ENCODE results near the gene CCDC141.

Gene CCDC141

DNA sequence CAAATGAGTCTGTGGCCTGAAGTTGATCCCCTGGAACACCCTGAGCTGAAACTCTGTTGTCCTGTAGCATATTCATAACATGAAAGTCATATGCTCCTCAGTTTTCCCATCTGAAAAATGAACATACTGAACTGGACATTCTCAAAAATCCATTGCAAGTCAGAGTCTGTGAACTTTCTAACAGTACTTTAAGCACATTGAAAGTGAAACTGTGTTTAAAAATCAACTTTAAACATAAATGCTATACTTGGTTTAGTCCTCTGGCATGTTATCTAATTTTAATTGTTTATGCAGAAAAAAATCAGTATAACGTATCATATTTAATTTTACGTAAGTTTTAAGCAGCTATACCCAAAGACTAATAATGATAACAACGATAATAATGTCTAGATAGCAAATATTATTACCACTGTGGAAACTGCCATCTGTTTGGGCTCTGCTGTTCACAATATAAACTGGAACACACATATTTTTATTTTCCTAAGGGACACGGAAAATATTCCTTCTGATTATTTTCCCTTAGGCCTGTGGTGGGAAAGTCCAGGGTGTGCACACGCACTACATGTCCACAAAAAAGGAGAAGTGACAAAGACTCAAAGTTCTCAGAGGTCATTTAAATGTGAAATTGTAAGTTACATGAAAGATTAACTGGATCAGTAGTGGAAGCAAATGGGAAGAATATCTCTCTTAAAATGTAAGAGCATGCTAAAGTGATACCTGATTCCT is 186.6 kb downstream of the CCDC141 start:
- DNase-seq, result no peak

DNA sequence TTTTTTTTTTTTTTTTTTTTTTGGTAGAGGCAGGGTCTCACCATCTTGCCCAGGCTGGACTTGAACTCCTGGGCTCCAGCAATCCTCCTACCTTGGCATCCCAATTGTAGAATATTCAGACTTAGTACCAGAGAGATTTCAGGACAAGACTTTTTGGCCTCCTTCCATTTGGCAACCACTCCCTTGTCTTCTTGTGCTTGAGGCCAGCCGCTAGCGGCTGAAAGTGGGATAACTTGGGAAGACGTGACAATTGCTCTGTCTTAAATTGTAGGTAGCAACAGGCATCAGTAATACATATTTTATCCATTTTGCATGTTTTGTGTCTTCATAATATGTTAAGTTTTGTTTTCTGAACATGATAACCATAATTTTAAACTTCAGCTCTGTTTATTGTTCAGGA is 189.4 kb downstream of the CCDC141 start:
- DNase-seq, result no peak

DNA sequence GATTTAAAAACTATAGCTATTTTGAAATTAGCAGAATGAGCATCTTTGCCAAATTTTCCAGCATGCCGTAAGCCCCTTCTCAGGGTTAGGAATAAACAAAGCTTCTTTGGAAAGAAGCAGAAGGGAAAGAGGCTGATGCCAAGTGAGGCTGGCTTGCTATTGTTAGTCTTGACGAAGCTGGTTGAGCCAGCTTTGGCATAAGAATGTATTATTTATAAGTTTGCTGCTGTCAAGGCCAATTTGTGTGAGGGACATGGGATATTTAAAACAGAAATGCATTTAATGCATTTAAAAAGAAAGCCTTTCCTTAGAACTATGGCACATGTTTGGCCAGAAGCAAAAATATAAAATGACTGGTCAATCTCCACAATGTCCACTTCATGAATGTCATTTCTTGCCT is 190.2 kb downstream of the CCDC141 start:
- no peak for DNase-seq

DNA sequence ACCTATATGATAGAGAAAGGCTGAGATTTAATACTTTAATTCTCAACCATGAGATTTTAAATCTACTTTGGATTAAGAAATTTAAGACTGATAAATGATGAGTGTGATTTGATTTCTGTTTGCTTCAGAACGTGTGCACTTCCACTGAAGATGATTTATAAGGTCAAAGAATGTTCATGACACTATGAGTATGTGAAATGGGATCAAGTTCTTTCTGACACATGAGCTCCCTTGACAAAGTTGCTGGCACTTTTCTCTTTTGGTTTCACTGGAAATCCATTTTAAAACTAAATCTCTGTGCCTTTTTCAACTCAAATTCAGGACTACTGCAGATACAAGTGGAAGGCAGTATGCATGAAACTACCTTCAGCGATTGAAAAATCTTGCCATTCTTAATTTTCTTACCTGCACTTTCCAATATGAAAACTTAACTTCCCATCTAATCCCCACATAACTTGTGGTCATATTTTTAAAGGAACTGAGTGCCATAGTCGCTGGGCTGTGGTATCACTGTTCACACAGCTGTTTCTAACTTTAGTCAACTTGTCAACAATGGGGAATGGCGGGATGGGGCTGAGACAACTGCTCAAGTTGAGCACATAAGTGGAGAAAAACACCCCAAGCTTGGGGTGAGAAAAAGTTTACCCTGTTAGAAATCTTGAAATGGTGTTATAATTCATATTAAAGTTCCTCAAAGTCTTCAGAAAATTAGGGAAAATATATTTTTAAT is 190.9 kb downstream of the CCDC141 start:
- no peak for DNase-seq

DNA sequence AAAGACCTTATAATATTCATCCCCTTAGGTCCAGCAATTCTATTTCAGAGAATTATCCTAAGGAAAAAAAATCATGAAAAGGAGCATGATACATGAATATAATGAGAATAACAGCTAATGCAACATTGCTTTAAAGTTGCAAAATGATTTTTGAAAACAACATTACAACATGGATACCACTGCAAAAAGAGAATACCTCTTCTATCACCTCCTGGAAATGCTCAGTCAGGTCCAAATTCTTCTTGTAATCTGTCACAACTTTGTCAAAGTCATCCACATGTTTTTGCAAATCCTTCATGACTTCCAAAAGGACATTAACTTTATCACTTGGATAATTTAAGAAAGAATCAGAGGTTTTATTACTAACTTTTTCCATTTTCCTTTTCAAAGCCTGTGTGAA is 194.8 kb downstream of the CCDC141 start:
- DNase-seq, result no peak

DNA sequence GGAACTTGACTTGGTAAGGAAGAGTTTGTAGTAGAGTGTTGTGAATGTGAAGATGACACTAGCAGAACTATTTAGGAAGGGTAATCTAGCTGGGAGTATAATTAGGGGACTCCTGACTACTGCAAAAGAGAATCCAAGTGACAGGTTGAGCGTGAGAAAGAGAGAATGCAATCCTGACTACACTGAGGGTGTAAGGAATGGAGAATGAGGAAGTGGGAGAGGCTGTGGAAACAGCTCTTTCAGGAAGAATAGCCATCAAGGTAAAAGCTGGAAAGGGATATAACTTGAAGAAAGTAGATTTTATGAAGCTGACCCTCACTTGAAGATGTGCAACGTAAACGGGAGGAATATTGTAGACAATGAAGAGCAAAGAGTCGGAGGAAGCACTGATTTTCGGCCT is 201.6 kb downstream of the CCDC141 start:
- no peak for DNase-seq

DNA sequence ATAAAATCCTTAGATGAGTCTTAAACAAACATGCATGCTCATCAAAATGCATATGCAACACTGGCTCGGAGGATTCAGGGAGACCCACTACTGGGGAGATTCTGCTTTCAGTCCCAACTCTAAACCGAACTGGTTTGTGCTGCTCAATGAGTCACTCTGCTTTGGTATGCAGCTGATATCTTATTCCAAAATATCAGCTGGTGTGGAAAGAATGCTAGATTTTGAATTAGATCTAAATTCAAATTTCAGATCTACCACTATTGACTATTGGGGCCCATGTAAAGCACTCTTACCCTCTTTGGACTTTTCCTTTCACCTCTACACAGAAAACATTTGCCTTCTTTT is 203.5 kb downstream of the CCDC141 start:
- no peak for DNase-seq

DNA sequence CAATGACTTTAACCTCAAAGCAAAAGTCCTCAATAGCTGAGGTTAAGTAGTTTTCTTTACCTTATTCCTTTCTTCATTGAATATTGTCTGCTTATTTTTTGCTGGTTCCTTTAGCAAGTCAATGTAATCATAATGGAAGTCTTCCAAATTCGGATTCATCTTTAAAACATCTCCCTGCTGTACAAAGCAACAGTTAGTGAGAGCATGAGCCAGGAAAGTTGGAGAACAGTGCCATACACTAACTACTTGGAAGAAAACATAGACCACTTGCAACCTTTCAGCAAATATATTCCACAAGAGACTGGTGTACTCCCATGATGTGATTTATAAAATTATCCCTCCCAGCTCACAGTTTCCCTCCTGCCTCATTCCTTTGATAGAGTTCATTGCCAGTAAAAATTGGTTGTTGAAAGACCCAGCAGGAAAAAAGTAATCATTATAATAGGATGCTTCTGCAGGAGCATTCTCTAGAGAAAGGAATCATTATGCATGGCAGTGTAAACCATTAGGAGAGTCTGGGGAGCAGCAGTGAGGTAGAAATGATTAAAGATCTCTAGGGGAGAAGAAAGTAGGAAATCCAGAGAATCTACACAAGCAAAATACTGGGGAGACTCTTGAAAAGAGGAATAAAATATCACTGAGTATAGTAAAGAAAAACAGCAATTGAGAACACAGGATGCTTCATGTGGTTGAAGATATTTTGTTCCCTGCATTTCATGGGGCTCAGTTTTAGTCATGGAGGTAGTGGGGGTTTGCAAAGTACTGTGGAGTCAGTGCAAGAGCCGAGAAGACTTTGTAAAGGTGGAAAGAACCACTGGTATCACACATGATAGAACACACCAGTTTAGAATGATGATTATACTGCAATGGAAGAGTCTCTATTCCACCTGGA is 204.1 kb downstream of the CCDC141 start:
- DNase-seq, result no peak

DNA sequence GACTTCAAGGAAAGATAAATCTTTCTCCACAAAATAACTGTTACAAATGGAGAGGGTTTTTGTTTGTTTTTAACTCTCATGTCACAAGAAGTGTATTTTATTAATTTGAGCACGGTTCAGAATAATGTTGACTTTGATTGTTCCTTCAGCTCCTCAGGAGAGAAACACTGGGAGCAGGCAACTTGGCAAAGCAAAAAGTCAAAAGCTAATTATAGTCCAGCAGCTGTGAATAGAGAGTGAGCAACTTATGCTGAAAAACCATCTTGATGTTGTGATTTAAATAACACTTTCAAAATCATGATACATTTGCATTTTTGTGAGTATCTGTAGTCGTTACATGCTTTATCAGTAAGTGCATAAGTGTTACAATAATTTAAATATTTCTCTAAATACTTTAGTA is 205.2 kb downstream of the CCDC141 start:
- no peak for DNase-seq

DNA sequence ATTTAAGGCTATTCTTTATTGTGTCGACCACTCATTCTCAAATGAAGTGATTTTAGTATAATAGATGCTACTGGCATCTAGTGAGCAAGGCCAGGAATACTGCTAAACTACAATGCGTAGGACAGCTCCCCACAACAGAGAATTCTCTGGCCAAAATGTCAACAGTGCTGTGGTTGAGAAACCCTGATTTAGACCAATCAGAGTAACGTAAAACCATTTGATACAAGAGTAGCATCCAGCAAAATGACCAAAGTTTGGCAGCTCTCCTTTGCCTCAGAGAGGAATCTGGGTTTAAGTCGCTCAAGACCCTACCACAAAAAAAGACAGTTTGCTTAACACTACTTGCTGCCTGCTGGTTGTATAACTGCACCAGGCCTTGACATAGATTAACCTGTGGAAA is 205.7 kb downstream of the CCDC141 start:
- DNase-seq, result no peak

DNA sequence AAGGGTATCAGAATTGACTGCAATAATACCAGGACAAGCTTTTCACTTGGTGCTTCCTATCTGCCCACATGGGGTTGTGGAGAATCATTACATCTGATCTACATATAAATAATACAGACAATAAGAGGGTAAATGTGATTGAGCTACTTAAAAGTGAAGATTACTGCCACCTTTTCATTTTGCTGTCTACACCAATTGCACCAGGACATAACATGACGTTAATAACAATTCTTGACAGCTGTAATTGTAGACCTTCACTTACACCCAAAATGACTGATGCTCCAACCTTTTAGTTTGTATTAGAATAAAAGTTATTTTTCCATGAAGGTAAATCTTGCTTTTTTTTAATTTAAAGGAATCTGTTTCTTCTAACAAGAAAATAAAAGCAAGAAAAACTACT is 206.2 kb downstream of the CCDC141 start:
- no peak for DNase-seq

DNA sequence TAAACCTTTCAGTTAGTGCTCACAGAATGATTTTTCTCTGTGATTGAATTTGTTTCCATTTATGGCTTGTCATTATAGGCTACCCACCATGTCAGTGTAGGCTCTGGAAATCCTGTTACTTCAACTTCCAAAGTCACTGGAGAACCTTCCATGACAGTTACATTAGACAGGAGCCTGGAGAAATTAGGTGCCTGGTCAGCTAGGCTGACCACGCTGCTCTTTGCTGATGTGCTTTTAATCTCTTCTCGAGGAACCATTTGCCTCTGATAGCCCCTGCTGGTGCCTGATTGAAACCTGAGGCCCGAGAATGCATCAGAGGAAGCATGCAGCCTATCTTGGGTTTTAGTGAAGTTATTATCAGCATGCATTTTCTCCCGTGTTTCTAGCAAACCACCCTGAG is 213.1 kb downstream of the CCDC141 start:
- DNase-seq, result no peak

DNA sequence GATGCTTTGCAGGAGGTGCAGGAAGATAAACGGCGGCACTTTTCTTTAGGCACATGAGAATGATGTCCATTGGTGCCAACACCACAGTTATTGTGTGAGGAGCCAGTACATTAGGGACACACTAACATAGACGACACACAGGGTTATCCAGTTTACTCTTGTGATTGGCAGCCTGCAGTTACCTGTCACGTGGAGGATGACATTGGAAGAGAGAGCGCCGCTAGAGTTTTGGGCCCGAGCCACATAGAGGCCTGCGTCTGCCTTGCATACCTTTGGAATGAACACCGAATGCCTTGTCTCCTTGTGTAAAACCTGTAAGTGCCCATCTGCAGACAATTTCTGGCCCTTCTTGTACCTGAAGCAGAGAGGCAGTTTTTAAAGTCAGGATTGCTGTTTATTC is 215.9 kb downstream of the CCDC141 start:
- no peak for DNase-seq

DNA sequence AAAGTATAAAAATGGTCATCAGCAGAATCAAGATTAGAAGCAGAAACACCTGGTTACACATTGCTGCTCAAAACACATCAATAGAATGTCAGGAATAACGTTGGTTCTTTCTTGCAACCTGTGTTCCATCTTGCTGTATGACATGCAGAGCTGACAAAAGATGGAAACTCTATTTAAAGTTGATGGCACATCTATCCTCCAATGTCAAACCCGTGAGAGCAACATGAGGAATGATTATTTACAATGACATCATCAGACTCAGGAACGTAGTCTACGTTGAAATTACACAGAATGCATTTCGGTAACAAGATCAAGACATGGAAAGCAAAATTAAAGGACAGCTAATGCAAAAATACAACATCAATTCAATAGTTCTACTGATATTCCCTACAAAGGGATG is 216.6 kb downstream of the CCDC141 start:
- no peak for DNase-seq

DNA sequence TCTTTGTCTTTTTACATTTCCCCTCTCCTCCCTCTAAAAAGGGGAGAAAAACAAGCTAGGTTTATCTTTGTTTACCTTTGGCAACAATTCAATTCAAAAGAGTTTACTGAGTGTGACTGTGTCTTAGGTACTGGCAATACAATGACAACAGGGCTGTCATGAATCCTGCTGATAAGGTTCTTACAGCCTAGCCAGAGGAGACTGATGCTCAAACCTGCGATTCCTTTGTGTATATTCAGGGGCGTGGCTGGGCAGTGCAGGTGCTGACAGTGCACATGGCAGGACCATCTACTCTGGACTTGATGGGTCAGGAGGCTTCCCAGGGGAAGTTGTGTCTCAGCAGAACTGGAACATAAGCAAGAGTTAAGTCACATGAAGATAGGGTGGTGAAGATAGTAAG is 219.5 kb downstream of the CCDC141 start:
- no peak for DNase-seq

DNA sequence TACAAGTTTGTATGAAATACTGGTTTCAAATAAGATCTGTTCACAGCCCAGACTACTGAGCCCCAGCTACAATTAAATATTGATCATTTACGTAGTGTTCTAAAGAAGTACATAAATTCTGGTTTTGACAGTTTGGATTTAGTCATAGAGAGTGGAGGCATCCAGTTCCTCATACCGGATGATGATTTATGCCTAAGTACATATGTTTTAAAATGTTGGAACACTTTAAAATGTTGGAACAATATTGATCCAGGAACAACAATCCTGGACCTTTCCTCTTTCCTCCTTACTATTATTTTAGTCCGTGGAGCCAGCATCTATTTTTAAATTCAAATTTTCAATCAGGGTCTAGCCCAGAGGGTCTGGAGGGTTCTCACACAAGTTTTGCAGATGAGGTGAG is 220.0 kb downstream of the CCDC141 start:
- no peak for DNase-seq

DNA sequence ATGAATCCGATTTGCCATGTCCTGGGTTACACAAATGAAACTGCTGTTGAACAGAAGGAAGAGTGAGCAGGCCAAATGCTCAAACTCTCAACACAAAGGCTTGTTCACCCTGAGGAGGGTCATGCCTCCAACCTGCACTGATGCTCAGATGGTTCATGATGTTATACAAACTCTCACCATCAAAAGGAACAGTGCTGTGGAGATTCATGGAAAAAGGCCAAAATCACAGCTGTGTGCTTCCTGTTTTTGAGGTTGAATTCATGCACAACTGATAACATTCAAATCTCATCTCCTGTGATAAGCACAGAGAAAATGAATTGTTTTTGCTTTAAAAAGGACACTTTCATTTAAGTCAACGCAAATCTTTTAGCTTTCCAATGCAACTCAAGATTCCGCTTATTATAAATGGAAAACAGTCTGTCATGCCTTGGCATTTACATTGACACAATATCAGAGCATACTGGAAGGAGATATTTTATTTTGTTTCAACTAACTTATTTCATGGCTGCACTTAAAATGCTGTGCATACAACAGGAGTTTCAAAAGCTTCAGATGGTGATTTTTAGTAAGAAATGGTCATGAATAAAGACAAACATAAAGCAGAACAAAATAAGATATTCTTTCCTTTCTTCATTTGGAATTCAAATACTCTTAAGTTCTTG is 220.5 kb downstream of the CCDC141 start:
- no peak for DNase-seq

DNA sequence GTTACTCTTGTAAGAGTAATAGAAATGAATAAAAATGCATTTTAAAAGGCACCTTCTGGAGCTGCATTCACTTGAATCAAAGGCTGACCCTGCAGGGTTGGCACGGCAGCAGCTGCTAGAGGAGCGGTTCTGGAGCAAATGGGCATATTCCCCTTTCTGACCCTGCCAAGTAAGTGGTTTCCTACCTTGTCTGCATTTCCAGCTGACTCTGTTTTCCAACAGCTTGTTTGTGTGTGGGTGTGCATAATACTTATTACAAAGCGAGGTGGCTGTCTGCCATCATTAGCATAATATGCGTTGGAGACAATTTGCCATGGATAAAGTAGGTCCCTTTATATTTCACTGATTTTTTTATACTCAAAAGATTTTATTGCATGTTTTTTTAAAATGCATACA is 221.5 kb downstream of the CCDC141 start:
- no peak for DNase-seq

DNA sequence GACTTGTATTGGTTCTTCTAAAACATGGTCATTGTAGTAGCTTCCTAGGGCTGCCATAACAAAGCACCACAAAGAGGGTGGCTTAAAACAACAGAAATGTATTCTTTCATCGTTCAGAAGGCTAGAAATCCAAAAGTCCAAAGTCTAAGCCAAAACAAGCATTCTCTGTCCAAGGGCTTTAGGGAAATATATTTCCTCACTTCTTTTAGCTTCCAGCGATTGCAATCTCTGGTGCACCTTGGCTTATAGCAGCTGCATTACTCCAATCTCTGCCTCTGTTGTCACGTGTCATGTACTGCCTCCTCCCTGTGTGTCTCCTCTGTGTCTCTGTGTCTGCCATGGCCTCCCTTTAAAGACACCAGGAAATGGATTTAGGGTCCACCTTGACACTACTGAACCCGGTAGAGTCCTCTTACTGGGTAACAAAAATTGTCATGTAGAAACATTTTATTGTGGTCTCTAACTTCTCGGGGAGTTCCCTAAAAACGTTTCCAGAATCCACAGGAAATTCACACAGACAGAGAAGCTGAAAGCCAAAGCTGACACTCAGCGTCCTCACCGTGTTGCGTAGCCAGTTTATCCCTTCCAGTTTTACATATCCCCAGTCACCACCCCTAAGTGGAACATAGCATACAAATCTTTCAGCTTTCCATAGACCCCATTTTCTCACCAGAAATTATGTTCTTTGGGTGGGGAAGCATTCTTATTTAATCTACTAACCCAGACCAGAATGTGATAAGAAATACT is 222.0 kb downstream of the CCDC141 start:
- no peak for DNase-seq

DNA sequence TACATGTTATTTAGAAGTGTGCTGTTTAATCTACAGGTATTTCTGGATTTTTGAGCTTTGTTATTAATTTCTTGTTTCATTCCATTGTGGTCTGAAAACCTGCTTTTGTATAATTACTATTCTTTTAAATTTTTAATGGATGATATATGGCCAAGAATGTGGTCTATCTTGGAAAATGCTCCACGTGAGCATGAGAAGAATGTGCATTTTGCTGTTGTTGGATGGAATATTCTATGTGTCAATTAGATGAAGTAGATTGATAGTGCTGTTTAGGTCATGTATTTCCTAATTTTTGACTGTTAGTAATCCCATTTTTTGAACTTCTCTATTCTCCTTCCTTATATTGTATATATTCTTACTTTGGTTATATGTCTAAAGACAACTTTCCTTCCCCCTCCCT is 222.8 kb downstream of the CCDC141 start:
- no peak for DNase-seq

DNA sequence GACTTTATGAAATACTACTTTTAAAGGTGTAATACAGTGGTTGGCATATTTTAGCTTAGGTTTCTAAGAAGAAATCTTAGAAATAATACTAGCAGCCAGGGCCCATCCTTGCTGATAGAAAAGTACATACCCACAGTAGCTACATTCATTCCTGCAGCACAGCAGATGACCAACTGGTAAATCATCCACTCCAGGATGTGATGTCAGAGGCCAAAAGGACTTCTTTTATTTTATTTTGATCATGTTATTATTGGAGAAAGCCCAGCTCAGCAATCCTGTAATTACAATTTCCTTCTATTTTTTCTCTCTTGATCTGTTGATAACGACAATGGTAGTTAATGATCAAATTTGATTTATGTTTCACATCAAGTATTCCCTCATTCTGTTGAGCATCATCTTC is 224.8 kb downstream of the CCDC141 start:
- DNase-seq, result no peak

DNA sequence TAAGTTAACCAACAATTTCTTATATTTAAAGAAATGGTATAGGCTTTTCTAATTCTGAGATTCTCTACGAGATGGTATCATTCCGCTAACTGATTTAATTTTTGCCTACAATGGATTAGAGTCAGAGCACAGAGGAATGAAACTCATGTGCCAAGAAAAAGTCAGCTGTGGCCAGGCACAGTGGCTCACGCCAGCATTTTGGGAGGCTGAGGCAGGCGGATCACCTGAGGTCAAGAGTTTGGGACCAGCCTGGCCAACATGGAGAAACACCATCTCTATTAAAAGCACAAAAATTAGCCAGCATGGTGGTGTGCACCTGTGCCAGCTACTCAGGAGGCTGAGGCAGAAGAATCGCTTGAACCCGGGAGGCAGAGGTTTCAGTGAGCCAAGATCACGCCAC is 225.8 kb downstream of the CCDC141 start:
- DNase-seq, result no peak

DNA sequence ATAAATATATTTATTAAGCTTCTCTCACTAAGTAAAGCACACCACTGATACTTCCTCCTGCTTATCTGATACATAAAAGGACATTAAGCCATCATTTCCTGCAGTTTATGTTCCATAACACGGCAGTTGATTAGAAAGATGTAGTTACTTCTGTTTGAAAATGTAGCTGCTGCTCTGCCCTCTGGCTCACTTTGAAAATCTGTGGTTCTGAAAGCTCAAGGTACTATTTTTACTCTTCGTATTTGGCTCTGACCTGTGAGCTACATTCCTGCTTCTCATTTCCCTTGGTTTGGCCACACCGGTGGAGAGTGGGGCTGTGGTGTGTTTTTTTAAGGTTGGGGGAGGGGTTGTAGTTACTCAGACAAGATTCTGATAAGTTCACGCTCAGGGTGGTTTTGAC is 229.9 kb downstream of the CCDC141 start:
- peak; percentile 17 for DNase-seq
